KG1 (cell line): ENCODE data around the gene PTCH2.

ENCODE experiments used
- DNase-seq: peaks from one replicate; lab custom pipeline; 2025; lab: John Stamatoyannopoulos, UW

Gene PTCH2

GRCh38 chr1:44842862-44843655 is at the start of gene PTCH2:
Gene PTCH2, minus strand, starts transcription at chr1:44843253. Its CDS starts 321 bp downstream, at chr1:44842932.
- DNase-seq, result no peak

- no peak for DNase-seq
These were observed 47.0 kb upstream of the PTCH2 start for GRCh38 chr1:44890007-44890406.

- no peak for DNase-seq
These were observed 42.4 kb upstream of the PTCH2 start for GRCh38 chr1:44885406-44885805.

- no peak for DNase-seq
These were observed 41.7 kb upstream of the PTCH2 start for GRCh38 chr1:44884746-44885145.

- no peak for DNase-seq
These were observed 38.1 kb upstream of the PTCH2 start for GRCh38 chr1:44881011-44881632.

- DNase-seq, result no peak
These were observed 31.1 kb upstream of the PTCH2 start for GRCh38 chr1:44874155-44874554.

GRCh38 chr1:44870096-44870495 is 27.0 kb upstream of the PTCH2 start:
- no peak for DNase-seq

GRCh38 chr1:44867801-44868200 is 24.7 kb upstream of the PTCH2 start:
- DNase-seq, result no peak

GRCh38 chr1:44862829-44863401 is 19.9 kb upstream of the PTCH2 start:
- DNase-seq, result no peak

GRCh38 chr1:44860891-44861425 is 17.9 kb upstream of the PTCH2 start:
- no peak for DNase-seq

- DNase-seq, result no peak
These were observed 17.3 kb upstream of the PTCH2 start for GRCh38 chr1:44860331-44860730.

GRCh38 chr1:44857446-44857845 is 14.4 kb upstream of the PTCH2 start:
- no peak for DNase-seq

GRCh38 chr1:44855742-44856141 is 12.7 kb upstream of the PTCH2 start:
- no peak for DNase-seq

GRCh38 chr1:44854970-44855369 is 11.9 kb upstream of the PTCH2 start:
- DNase-seq, result no peak

GRCh38 chr1:44853201-44853600 is 10.1 kb upstream of the PTCH2 start:
- DNase-seq, result no peak

GRCh38 chr1:44851308-44851707 is 8.3 kb upstream of the PTCH2 start:
- DNase-seq, result no peak

GRCh38 chr1:44849575-44850132 is 6.6 kb upstream of the PTCH2 start:
- DNase-seq, result no peak

GRCh38 chr1:44848456-44849181 is 5.6 kb upstream of the PTCH2 start:
- no peak for DNase-seq

- DNase-seq, result no peak
These were observed 4.8 kb upstream of the PTCH2 start for GRCh38 chr1:44847845-44848244.

- DNase-seq, result no peak
These were observed 3.9 kb upstream of the PTCH2 start for GRCh38 chr1:44846985-44847384.

- no peak for DNase-seq
These were observed 579 bp downstream of the PTCH2 start for GRCh38 chr1:44842486-44842861.

- DNase-seq, result no peak
These were observed 3.5 kb downstream of the PTCH2 start for GRCh38 chr1:44839576-44839975.
